ENCODE measurements around the gene QTRT2. TPM values are rescaled to one million over a fixed set of nuclear protein-coding genes. Genes with fewer than 3 reads are reported as not detected.

Gene QTRT2
- 10 to 100 TPM; 25.1 to 45.5 TPM for total RNA-seq

DNA sequence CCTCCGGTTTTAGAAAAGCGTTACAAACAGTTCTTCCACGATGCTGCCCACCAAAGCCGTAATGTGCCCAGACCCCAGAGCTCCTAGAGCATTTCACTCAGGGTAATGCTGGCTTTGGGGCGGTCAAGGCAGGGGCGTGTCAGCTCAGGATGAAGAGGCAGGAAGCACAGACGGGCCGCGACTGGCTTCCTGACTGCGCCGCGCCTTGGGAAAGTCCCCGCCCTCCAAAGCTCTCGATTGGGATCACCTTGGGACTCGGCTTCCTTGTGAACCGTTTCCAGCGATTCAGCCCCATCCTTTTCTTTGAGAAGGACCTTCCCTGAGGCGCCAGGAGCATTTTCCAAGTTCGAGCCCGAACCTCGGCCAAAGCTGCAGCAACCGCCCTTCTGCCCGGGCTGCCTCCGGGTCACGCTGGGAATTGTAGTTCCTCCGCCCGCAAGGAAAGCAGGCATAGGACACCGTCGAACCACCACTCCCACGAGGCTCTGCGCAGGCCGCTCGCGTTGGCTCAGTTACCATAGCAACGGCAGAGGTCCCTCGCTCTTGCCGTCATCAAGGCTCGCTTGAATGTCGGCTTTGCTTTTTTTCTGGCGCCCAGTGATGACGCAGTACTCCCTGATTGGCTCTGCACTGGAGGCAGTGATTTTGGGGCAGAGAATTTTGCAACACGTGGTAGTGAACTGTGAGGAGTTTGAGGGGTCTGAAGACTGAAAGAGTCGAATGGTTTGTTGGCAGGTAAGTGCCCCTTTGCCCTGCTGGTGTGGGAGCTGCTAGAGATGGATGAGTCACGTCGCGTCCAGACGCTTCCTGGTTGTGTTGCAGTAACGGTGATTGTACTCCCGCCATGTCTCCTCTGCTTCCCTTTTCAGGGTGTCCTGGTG lies at the start of gene QTRT2, which contains the start of gene CCDC191:
TSS of gene QTRT2 (plus strand) at position 608 of the 881 bp plus-strand sequence. CDS start 8,521 bp downstream, outside the sequence.
TSS of gene CCDC191 (minus strand) at position 397 of the 881 bp plus-strand sequence. CDS start at position 337, 60 bp downstream.
- Mint-ChIP-seq H3K27ac (peak within 1 kb of the TSS; percentile 89), H3K27me3 (no peaks in the 10 kb centered on the region), H3K4me1 (peaks cover 29% of the 10 kb centered on the region)

DNA sequence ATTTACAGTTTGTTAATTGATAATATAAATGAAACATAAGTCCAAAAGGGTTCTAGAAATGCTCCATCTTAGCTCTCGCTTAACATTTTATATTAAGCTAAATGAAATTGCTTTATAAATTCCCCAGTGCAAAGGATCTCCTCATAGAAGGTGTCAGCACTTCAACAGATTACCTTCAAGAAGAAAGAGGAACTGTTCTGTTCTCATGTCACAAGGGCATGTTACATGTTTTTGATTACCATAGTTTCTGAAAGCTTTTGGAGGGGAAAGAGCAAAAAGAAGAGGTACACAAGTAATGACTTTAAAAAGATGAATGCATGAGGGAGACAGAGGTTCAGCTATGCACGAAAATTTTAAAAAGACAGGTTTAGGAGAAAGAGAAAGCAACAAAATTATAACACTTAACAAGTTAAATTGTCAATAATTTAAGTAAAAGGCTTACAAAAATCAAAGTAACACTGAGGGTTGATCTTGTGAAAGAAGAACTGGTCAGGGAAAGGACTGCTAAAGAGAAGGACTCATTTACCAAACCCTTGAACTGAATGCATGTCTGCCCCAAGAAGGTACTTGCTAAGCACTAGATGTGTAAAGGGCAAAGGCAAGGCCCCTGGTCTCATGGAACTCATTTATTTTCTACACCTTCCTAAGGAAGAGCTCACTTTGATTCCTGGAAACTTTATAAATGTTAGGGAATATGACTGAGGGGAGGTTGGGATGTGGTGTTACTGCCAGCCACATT lies 45.3 kb upstream of the QTRT2 start:
- ATAC-seq (replicated peaks), result no peak
- Mint-ChIP-seq H3K27me3 (no peaks in the 10 kb centered on the region), H3K4me3 (no peak overlapping the region), H3K27ac (no peak overlapping the region), H3K9me3 (no peaks in the 10 kb centered on the region), H3K36me3 (ENCODE audit: low read depth) (no peaks in the 10 kb centered on the region), H3K4me1 (no peaks in the 10 kb centered on the region)

More for the DNA sequence above, at the start of gene QTRT2, which contains the start of gene CCDC191:
- Mint-ChIP-seq H3K4me3 (peak within 1 kb of the TSS; percentile 84), H3K9me3 (no peaks in the 10 kb centered on the region), H3K36me3 (ENCODE audit: low read depth) (peaks cover 39% of the 10 kb centered on the region)
- peak; percentile 95 for ATAC-seq (replicated peaks)

DNA sequence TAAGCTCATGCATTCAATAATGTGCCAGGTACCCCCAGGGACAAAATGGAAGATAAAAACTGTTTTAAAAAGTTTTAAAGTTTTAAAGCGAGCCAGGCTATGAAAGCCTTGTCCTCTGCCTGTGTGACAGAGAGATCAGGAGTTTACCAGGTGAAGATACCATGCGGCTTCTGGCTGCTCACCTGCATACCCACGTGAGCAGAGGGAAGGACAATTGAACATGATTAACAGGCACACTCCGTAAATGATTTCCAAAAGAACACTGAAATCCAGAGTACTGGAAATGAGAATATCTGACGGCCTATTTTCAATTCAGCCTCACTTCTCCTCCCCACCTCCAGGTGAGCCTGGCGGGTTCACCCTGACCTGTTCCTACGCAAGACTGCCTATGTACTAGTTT lies 42.3 kb upstream of the QTRT2 start:
- Mint-ChIP-seq H3K4me3 (no peak overlapping the region), H3K36me3 (ENCODE audit: low read depth) (no peaks in the 10 kb centered on the region), H3K4me1 (no peaks in the 10 kb centered on the region), H3K27ac (no peak overlapping the region), H3K27me3 (no peaks in the 10 kb centered on the region), H3K9me3 (no peaks in the 10 kb centered on the region)
- ATAC-seq (replicated peaks), result no peak

DNA sequence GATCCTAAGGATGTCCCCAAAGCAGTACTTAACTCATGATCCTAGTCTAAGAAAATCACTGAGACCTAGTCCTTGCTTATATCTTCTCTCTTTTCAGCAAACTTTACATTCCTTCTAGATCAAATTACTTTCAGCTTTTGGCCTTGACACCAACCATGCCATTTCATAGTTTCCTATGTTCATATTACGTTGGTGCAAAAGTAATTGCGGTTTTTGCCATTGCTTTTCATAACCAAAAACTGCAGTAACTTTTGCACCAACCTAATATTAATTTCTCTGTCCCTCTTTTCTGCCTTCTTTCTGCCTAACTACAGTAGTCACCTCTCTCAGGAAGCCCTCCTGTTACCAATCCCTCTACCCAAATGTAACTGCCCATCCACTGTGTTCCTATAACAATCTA lies 37.1 kb upstream of the QTRT2 start:
- Mint-ChIP-seq H3K9me3 (no peaks in the 10 kb centered on the region), H3K4me3 (no peak overlapping the region), H3K27ac (no peak overlapping the region), H3K36me3 (ENCODE audit: low read depth) (no peaks in the 10 kb centered on the region), H3K4me1 (no peaks in the 10 kb centered on the region), H3K27me3 (no peaks in the 10 kb centered on the region)
- ATAC-seq (replicated peaks), result no peak

DNA sequence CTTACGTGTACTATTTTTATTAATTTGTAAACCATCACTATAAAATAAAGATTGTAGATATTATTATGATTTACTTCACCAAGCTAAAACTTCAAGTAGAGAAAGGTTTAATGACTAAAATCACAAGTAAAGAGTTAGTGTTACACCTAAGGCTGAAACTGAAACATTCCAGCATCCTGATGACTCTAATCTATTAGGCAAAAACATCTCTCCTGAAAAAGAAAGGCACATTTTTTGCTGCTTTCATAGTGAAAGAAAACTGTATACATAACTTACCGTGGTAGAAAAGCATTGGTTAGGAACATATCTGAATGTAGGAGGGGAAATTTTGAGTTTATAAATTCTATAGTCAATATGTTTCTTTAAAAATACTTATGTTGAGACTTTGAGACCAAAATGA lies 35.6 kb upstream of the QTRT2 start:
- ATAC-seq (replicated peaks), result peak; percentile 80
- no peak overlapping the region for H3K4me3 Mint-ChIP-seq
- H3K27ac Mint-ChIP-seq, result no peak overlapping the region
- no peaks in the 10 kb centered on the region for H3K36me3 Mint-ChIP-seq (ENCODE audit: low read depth)
- H3K9me3 Mint-ChIP-seq, result no peaks in the 10 kb centered on the region
- no peaks in the 10 kb centered on the region for H3K27me3 Mint-ChIP-seq
- no peaks in the 10 kb centered on the region for H3K4me1 Mint-ChIP-seq

DNA sequence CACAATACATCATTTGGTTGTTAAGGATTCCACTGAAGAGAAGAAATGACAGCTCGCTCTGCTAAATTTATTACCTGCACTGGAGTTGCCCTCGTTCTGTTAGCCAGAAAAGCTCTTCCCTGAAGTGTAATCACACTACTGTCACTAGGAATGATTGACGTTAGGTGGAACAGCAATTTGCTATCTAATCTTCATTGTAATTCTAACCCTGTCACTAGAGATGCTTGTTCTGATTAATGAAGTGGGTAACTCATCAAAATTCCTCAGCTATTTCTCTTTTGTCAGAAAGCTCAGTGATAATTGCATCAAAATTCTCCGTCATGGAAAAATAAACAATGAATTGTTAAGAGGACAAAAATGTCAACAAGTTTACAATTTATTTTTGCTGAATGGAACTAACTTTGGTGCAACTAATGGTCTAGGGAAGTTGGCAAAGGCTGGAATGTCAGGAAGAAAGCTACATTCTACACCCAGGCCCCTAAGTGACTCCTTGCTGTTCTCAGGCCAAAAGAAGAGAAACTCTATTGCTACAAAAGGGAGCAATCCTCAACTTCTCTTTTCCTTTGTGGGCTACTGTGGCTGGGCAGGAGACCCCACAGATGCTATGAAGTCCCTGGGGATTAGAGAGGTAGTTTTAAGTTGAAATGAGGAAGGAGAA lies 34.3 kb upstream of the QTRT2 start:
- no peak for ATAC-seq (replicated peaks)
- Mint-ChIP-seq H3K27ac (no peak overlapping the region), H3K4me3 (no peak overlapping the region), H3K36me3 (ENCODE audit: low read depth) (no peaks in the 10 kb centered on the region), H3K9me3 (no peaks in the 10 kb centered on the region), H3K27me3 (no peaks in the 10 kb centered on the region), H3K4me1 (no peaks in the 10 kb centered on the region)

DNA sequence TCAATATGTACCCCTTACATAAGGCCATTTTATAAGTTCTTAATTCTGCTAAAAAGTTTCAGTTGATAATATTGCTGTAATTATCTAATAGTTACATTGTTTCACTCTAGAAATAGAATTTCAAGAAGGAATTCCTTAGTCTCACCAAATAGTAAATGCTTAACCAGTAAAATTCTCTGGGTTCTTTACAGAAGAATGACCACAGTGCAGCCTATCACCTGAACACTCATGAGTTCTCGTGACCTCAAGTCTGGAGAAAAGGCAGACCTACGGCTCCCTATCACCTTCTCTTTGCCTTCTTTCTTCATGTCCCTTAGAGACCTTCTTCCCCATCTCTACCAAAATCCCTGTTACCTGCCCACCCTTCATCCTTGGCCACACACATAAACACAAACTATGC lies 31.1 kb upstream of the QTRT2 start:
- ATAC-seq (replicated peaks), result no peak
- H3K27ac Mint-ChIP-seq, result no peak overlapping the region
- H3K9me3 Mint-ChIP-seq, result no peaks in the 10 kb centered on the region
- no peaks in the 10 kb centered on the region for H3K36me3 Mint-ChIP-seq (ENCODE audit: low read depth)
- no peak overlapping the region for H3K4me3 Mint-ChIP-seq
- no peaks in the 10 kb centered on the region for H3K4me1 Mint-ChIP-seq
- no peaks in the 10 kb centered on the region for H3K27me3 Mint-ChIP-seq

DNA sequence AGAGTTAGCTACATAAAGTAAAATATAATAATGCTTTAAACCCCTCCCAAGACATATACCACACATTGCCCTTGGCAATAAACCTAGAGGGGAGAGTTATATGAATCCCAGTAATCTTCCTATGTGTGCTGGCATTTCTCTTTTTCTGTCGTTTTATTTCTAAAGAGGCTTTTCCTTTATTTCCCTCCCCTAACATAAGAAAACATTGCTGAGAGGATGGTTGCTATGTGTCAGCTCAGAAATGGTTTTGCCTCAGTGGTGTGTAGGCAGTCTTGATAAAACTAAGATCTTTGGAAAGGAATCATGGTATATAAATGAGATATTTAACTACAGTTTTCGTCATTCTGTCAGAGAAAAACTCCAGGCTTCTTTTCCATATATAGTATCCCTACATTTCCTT lies 30.2 kb upstream of the QTRT2 start:
- Mint-ChIP-seq H3K4me3 (no peak overlapping the region), H3K9me3 (no peaks in the 10 kb centered on the region), H3K4me1 (no peaks in the 10 kb centered on the region), H3K27ac (no peak overlapping the region), H3K27me3 (no peaks in the 10 kb centered on the region), H3K36me3 (ENCODE audit: low read depth) (no peaks in the 10 kb centered on the region)
- ATAC-seq (replicated peaks), result no peak

DNA sequence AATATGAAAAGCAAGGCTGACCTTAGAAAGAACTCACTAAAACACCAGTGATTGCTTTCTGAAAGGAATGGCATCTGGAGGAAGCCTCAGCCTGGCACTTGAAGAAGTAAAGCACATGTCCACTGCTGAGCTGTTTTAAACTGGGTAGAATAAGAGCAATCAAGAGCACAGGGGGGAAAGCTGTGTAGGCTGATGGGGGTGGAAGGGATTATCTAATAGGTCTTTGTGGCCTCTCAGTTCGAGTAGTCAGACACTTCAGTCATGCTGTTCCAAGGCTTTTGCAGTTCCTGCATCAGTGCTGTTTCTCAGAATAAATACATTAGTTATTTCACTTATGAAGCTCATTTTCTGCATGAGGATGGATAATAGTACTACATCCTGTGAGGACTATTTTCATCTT lies 22.8 kb upstream of the QTRT2 start:
- Mint-ChIP-seq H3K4me3 (no peak overlapping the region), H3K36me3 (ENCODE audit: low read depth) (peaks cover 18% of the 10 kb centered on the region), H3K4me1 (no peaks in the 10 kb centered on the region), H3K27ac (no peak overlapping the region), H3K27me3 (no peaks in the 10 kb centered on the region), H3K9me3 (no peaks in the 10 kb centered on the region)
- ATAC-seq (replicated peaks), result no peak

DNA sequence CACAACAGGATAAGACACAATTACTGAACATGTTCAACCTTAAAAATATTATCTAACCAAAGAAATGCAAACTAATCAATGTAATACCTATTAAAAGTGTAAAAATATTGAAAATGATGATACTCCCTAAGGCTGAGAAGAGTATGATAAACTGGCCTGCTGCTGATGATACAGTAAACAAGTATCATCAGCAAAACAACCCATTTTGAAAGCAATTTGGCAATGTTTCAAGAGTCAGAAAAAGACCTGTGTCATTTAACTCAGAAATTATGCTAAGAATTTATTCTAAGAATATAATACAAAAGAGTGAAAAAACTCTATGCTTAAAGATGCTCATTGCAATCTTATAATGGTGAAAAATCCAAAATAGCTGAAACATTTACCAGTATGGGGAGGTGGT lies 22.3 kb upstream of the QTRT2 start:
- Mint-ChIP-seq H3K4me3 (no peak overlapping the region), H3K27ac (no peak overlapping the region)

DNA sequence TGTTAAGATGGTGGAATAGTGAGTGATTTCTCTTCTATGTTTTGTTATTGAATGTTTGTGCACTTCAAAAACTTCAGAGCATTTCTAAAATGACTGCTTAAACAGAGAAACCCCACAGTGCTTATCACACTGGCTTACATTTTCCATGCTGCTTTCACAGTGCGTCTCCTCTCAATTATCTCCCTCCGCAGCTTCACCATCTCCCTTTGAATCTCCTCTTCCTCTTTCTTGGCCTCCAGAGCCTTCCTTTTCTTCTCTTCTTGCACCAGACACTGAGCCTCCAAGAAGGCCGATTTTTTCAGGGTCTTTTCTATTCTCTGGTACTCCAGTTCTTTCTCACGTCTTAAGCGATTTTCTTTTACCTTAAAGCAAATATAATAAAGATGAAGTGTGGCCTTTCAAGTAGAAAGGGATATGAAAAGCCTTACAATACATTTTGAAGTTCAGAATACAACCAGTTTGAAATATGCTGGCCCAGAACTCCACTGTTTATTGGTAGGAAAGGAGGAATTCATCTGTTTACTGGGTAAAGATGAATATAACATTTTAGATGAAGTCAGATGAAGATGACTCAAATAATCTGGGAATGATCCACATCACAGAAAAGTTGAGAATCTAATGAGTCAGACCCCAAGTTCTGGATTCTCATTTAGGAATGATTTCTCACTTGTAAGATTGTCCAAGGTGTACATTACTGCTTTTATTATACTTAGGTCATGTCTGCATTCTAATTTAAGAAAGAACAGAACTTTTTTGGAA lies 21.6 kb upstream of the QTRT2 start:
- no peak overlapping the region for H3K4me3 Mint-ChIP-seq
- peaks cover 18% of the 10 kb centered on the region for H3K36me3 Mint-ChIP-seq (ENCODE audit: low read depth)
- no peaks in the 10 kb centered on the region for H3K27me3 Mint-ChIP-seq
- H3K27ac Mint-ChIP-seq, result peak overlapping the region; percentile 13
- H3K4me1 Mint-ChIP-seq, result no peaks in the 10 kb centered on the region
- H3K9me3 Mint-ChIP-seq, result no peaks in the 10 kb centered on the region
- ATAC-seq (replicated peaks), result no peak

More for the DNA sequence above, 22.3 kb upstream of the QTRT2 start:
- Mint-ChIP-seq H3K27me3 (no peaks in the 10 kb centered on the region), H3K9me3 (no peaks in the 10 kb centered on the region), H3K4me1 (no peaks in the 10 kb centered on the region), H3K36me3 (ENCODE audit: low read depth) (peaks cover 18% of the 10 kb centered on the region)
- ATAC-seq (replicated peaks), result no peak

DNA sequence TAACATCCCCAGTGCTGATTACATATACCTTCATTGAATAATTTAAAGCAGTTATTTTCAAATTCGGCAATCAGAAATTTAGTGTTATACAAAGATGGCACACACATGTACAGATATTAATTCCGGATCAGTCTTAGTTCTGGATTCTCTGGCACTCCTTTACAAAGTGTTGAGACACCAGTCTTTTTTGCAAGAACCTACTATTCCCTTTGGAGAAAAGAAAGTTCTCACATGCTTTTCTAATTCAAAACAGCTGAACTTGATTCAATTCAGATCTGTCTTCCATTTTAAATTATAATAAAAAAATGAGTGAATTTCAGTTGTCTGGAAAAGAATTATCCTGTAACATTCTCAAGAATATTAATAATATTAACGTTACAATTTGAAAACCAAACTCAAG lies 20.6 kb upstream of the QTRT2 start:
- no peak for ATAC-seq (replicated peaks)
- Mint-ChIP-seq H3K27me3 (no peaks in the 10 kb centered on the region), H3K27ac (no peak overlapping the region), H3K4me1 (no peaks in the 10 kb centered on the region), H3K36me3 (ENCODE audit: low read depth) (peaks cover 18% of the 10 kb centered on the region), H3K4me3 (no peak overlapping the region), H3K9me3 (no peaks in the 10 kb centered on the region)

DNA sequence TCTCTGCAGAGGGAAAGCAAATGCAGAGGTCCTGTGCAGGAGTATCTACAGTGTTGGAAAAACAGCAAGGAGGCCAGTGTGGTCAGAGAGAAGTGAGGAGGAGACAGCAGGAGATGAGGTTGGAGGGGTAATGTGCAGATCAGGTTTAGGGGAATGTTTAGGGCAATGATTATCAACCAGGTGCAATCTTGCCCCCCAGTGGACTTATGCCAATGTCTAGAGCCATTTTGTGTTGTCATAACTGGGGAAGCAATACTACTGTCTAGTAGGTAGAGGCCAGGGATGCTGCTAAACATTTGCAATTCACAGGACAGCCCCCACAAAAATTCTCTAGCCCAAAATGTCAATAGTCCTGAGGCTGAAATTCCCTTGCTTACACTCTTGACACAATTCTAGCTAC lies 13.3 kb upstream of the QTRT2 start:
- no peaks in the 10 kb centered on the region for H3K27me3 Mint-ChIP-seq
- no peak overlapping the region for H3K27ac Mint-ChIP-seq
- H3K36me3 Mint-ChIP-seq (ENCODE audit: low read depth), result no peaks in the 10 kb centered on the region
- H3K4me1 Mint-ChIP-seq, result no peaks in the 10 kb centered on the region
- no peak overlapping the region for H3K4me3 Mint-ChIP-seq
- ATAC-seq (replicated peaks), result no peak
- no peaks in the 10 kb centered on the region for H3K9me3 Mint-ChIP-seq

DNA sequence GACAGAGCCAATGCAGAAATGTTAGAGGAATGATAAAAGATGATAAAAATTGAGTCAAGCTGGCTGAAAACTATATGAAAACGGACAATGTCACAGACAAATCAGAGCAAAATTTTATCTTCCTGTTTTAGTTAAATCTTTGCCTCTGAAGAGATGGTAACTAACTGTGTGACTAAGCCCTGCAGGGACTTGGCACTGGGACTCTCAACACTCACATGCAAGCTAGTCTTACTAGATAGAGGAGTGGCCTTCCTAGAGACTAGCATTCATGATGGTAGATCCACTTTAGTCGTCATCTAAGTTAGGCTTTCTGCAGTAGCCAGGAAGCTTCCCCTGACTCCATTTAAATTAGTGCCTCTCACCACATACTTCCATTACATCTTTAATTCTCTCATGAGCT lies 4.3 kb upstream of the QTRT2 start:
- Mint-ChIP-seq H3K27me3 (no peaks in the 10 kb centered on the region), H3K4me1 (peaks cover 6% of the 10 kb centered on the region), H3K27ac (no peak overlapping the region), H3K36me3 (ENCODE audit: low read depth) (peaks cover 7% of the 10 kb centered on the region), H3K9me3 (no peaks in the 10 kb centered on the region), H3K4me3 (no peak overlapping the region)
- ATAC-seq (replicated peaks), result no peak

Measured in activated T-helper 17 cell treated with anti-CD3 and anti-CD28 coated beads, Interleukin-2, amount 50 U/mL, for 72 hours (primary cell).